Prostate gland (tissue), 2 donors: Measurements from ENCODE around the gene ZNF837. TPM values are rescaled to one million over a fixed set of nuclear protein-coding genes. Genes with fewer than 3 reads are reported as not detected.

Source experiments
- DNase-seq: peaks from one replicate; pipeline ENCODE4 v3.0.0-alpha.2; 2019; ENCODE audit warnings: low spot score
- H3K27ac ChIP-seq, 2 donors: fragments of 200-600 bp; sonication (generic); 2 replicates each; pipeline ENCODE4 v1.5.1; 2017 to 2019
- H3K27me3 ChIP-seq: fragments of 200-600 bp; sonication (generic); replicated peaks from 2 replicates; pipeline ENCODE4 v1.5.1; 2019; ENCODE audit not compliant: insufficient read depth
- H3K36me3 ChIP-seq, 2 donors: fragments of 200-600 bp; sonication (generic); 1 replicate in 1 of 2; 2 replicates in 1 of 2; pipeline versions ENCODE4 v1.5.1 to v1.8.1; 2017 to 2019
- H3K4me1 ChIP-seq: fragments of 200-600 bp; sonication (generic); replicated peaks from 2 replicates; pipeline ENCODE4 v1.5.1; 2019
- H3K4me3 ChIP-seq, 2 donors: fragments of 200-600 bp; sonication (generic); 2 replicates each; pipeline ENCODE4 v1.5.1; 2017 to 2019
- H3K9me3 ChIP-seq: fragments of 200-600 bp; sonication (generic); 2 replicates; pipeline ENCODE4 v1.5.1; 2017
- CTCF ChIP-seq, 4 experiments: fragments of 200-600 bp in 2 of 4; fragments of 450-650 bp in 2 of 4; sonication (generic) in 2 of 4; IDR thresholded peaks; 1 replicate in 3 of 4; 2 replicates in 1 of 4; pipeline ENCODE4 v1.5.1; 2016 to 2019; ENCODE audit warnings: antibody characterized with exemption in 4 of 4, mild to moderate bottlenecking in 2 of 4, moderate library complexity in 2 of 4
- POLR2A ChIP-seq: fragments of 450-650 bp; IDR thresholded peaks from one replicate; pipeline ENCODE4 v1.6.1; 2016; ENCODE audit warnings: antibody characterized with exemption, mild to moderate bottlenecking
- POLR2AphosphoS5 ChIP-seq: sonication (generic); formaldehyde crosslinking; IDR thresholded peaks from one replicate; pipeline ENCODE4 v1.6.1; 2017; ENCODE audit warnings: antibody characterized with exemption
- WGBS: methylation state at CpG from one replicate; pipeline ENCODE4 v1.1.5; 2018; 5-methylcytosine and 5-hydroxymethylcytosine counted together
- intact Hi-C: fragments of 100-400 bp; cut with DNase I; formaldehyde crosslinking; loops from one replicate; pipeline ENCODE4 v1.14.2; 2022
- total RNA-seq, 2 donors: library from RNA; depleted of rRNA; stranded (reverse); fragments of >200 nt; gene quantifications; one replicate each; pipeline ENCODE4 v1.1.0, GENCODE V29; 2016

ZNF837 gene
- total RNA-seq, 2 donors from 2014 or later, result 12.2 to 15.7 TPM

- WGBS, result under 1% methylated on average over 51 of the region's 62 CpGs
- intact Hi-C loops, result loop anchor here (2.0 to 5.0 kb wide), 2 partner anchors 35 to 54 kb away; partner anchors contain the start of genes ZNF497 and ZNF837
Measured at GRCh38 chr19:58326914-58327726, 53.7 kb downstream of the ZNF837 start, which contains the start of gene ZSCAN22. TSS of gene ZSCAN22 (plus strand) at chr19:58326994. CDS start at chr19:58334803, 7,809 bp downstream.

DNA sequence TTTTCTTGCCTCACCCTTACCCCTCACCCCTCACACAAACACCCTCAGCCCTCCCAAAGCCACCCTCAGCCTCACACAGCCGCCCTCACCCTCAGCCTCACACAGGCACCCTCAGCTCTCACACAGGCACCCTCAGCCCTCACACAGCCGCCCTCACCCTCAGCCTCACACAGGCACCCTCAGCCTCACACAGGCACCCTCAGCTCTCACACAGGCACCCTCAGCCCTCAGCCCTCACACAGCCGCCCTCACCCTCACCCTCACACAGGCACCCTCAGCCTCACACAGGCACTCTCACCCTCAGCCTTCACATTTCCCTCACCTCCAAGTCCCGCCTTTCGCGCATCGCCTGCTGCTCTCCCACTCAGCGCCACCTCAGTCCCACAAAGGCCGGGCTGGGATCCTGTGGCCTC, 54.3 kb downstream of the ZNF837 start:
- H3K9me3 ChIP-seq, result no peaks in the 10 kb centered on the region
- intact Hi-C loops, result loop anchor here (2.0 to 5.0 kb wide), 2 partner anchors 36 to 54 kb away; partner anchors contain the start of genes ZNF497 and ZNF837
- no peaks in the 10 kb centered on the region for H3K27me3 ChIP-seq
- H3K36me3 ChIP-seq, result no peaks in the 10 kb centered on the region
- no peak for DNase-seq
- H3K4me3 ChIP-seq, result peak overlapping the region; percentile 66 to 67
- WGBS, result under 1% methylated on average over 9 of the region's 9 CpGs
- H3K27ac ChIP-seq, result peak overlapping the region; percentile 86 to 89
- no peaks in the 10 kb centered on the region for H3K4me1 ChIP-seq
- TF ChIP-seq POLR2AphosphoS5 (no peak), CTCF (IDR thresholded peaks at IDR 0.05) (no peak), POLR2A (no peak)

More at GRCh38 chr19:58326914-58327726, 53.7 kb downstream of the ZNF837 start, which contains the start of gene ZSCAN22:
- Histone ChIP-seq H3K27me3 (no peaks in the 10 kb centered on the region), H3K4me1 (no peaks in the 10 kb centered on the region), H3K4me3 (peak within 1 kb of the TSS; percentile 66 to 67), H3K36me3 (no peaks in the 10 kb centered on the region), H3K27ac (peak within 1 kb of the TSS; percentile 86 to 89), H3K9me3 (no peaks in the 10 kb centered on the region)
- DNase-seq, result peak; percentile 97
- TF ChIP-seq POLR2AphosphoS5, result peak; percentile 96
- peak; percentile 29 for TF ChIP-seq POLR2A
- TF ChIP-seq CTCF (IDR thresholded peaks at IDR 0.05), result peak in 2 of 4 experiments; percentile 14 to 26

DNA sequence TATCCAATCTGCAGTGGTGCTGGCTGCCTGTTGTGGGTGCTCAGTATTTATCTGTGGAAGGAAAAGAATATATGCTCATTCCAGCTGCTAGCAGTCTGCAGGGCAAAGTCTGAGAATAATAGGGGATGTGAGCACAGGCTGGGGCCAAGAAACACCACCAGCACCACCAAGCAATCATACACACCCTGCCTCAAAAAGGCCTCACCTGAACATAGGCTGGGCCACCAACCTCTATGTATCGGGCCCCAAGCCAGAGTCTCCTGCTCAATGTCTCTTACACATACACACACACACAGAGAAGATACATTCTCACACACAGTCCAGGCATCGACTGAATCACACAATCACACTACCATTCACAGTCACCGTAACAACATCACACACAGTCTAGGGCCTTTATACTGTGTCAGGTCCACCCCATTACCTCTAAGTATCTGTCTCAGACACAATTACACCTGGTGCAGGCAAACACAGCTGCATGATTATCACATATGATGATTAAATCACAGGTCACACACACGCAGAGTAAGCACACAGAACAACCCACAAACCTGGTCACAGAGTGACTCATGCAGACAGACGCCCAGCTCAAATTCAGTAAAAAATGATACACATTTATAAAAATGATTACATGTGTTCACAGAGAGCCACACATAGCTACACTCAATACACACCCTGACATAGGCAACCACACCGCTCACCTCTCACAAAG, 55.4 kb downstream of the ZNF837 start:
- WGBS, result 75% methylated on average over 6 of the region's 6 CpGs
- no peaks in the 10 kb centered on the region for H3K36me3 ChIP-seq
- H3K4me3 ChIP-seq, result no peak overlapping the region
- TF ChIP-seq POLR2A (no peak), POLR2AphosphoS5 (no peak), CTCF (IDR thresholded peaks at IDR 0.05) (no peak)
- DNase-seq, result no peak
- H3K27me3 ChIP-seq, result no peaks in the 10 kb centered on the region
- no peak overlapping the region for H3K27ac ChIP-seq
- H3K9me3 ChIP-seq, result no peaks in the 10 kb centered on the region
- intact Hi-C loops, result loop anchor here (2.0 to 5.0 kb wide), 2 partner anchors 37 to 55 kb away; partner anchors contain the start of genes ZNF497 and ZNF837
- no peaks in the 10 kb centered on the region for H3K4me1 ChIP-seq

GRCh38 chr19:58319241-58319640, 61.6 kb downstream of the ZNF837 start:
- intact Hi-C loops, result no loop called here
- DNase-seq, result no peak

More at GRCh38 chr19:58319241-58319640, 61.6 kb downstream of the ZNF837 start:
- 69% methylated on average over 10 of the region's 10 CpGs for WGBS
- H3K9me3 ChIP-seq, result no peaks in the 10 kb centered on the region
- no peak overlapping the region for H3K27ac ChIP-seq
- H3K4me3 ChIP-seq, result no peak overlapping the region
- no peak for TF ChIP-seq POLR2A
- TF ChIP-seq CTCF (IDR thresholded peaks at IDR 0.05), result no peak
- no peak for TF ChIP-seq POLR2AphosphoS5
- no peaks in the 10 kb centered on the region for H3K4me1 ChIP-seq
- no peaks in the 10 kb centered on the region for H3K27me3 ChIP-seq
- no peaks in the 10 kb centered on the region for H3K36me3 ChIP-seq
